ENCODE data around the gene COPA. TPM values are rescaled to one million over a fixed set of nuclear protein-coding genes. Genes with fewer than 3 reads are reported as not detected.
A peak's percentile ranks its signal among the peaks of the same experiment; 100 is the strongest.
"Not testable (repeated sequence)": the region's sequence is repeated elsewhere in the genome, so short reads cannot be mapped to it uniquely, and the experiment has no call there.

Gene COPA
- total RNA-seq, 1 experiment from 2014 or later: 107 TPM

GRCh38 chr1:160325252-160325651 is 17.8 kb downstream of the COPA start:
- Histone ChIP-seq H3K27me3 (no peaks in the 10 kb centered on the region), H3K4me3 (no peak overlapping the region), H3K9me3 (replicated peaks) (no peaks in the 10 kb centered on the region), H3K36me3 (peaks cover 71% of the 10 kb centered on the region), H3K27ac (no peak overlapping the region), H3K4me1 (peaks cover 8% of the 10 kb centered on the region)
- no peak for DNase-seq

- H3K9me3 ChIP-seq (replicated peaks): no peaks in the 10 kb centered on the region; the same call in 1 of the 2 replicates
- H3K27ac ChIP-seq: no peak overlapping the region
Observed at GRCh38 chr1:160322831-160323230, 20.2 kb downstream of the COPA start.

GRCh38 chr1:160315359-160315758 is 27.7 kb downstream of the COPA start:
- Histone ChIP-seq H3K4me1 (no peaks in the 10 kb centered on the region), H3K36me3 (peaks cover 82% of the 10 kb centered on the region), H3K4me3 (no peak overlapping the region), H3K9me3 (replicated peaks) (no peaks in the 10 kb centered on the region; the same call in 1 of the 2 replicates), H3K27me3 (no peaks in the 10 kb centered on the region), H3K27ac (no peak overlapping the region)
- DNase-seq: no peak

More at GRCh38 chr1:160322831-160323230, 20.2 kb downstream of the COPA start:
- no peak for DNase-seq
- peaks cover 66% of the 10 kb centered on the region for H3K36me3 ChIP-seq
- no peak overlapping the region for H3K4me3 ChIP-seq
- H3K4me1 ChIP-seq: peaks cover 8% of the 10 kb centered on the region
- H3K27me3 ChIP-seq: no peaks in the 10 kb centered on the region

- Histone ChIP-seq H3K27me3 (no peaks in the 10 kb centered on the region), H3K4me1 (no peaks in the 10 kb centered on the region), H3K9me3 (replicated peaks) (no peaks in the 10 kb centered on the region), H3K36me3 (peaks cover 87% of the 10 kb centered on the region), H3K27ac (no peak overlapping the region), H3K4me3 (no peak overlapping the region)
- DNase-seq: no peak
Observed at GRCh38 chr1:160309571-160309970, 33.5 kb downstream of the COPA start.

GRCh38 chr1:160309185-160309557 is 33.9 kb downstream of the COPA start:
- DNase-seq: no peak
- no peaks in the 10 kb centered on the region for H3K9me3 ChIP-seq (replicated peaks)
- no peaks in the 10 kb centered on the region for H3K27me3 ChIP-seq
- no peak overlapping the region for H3K4me3 ChIP-seq
- H3K27ac ChIP-seq: no peak overlapping the region
- H3K4me1 ChIP-seq: no peaks in the 10 kb centered on the region
- H3K36me3 ChIP-seq: peaks cover 86% of the 10 kb centered on the region

GRCh38 chr1:160308451-160309184 is 34.4 kb downstream of the COPA start:
- no peak overlapping the region for H3K27ac ChIP-seq
- H3K36me3 ChIP-seq: peaks cover 82% of the 10 kb centered on the region
- H3K4me3 ChIP-seq: no peak overlapping the region
- no peaks in the 10 kb centered on the region for H3K4me1 ChIP-seq
- no peak for DNase-seq
- no peaks in the 10 kb centered on the region for H3K9me3 ChIP-seq (replicated peaks)
- no peaks in the 10 kb centered on the region for H3K27me3 ChIP-seq

GRCh38 chr1:160307118-160307791 is 35.8 kb downstream of the COPA start:
- no peak overlapping the region for H3K4me3 ChIP-seq
- peaks cover 80% of the 10 kb centered on the region for H3K36me3 ChIP-seq
- H3K27me3 ChIP-seq: no peaks in the 10 kb centered on the region
- H3K9me3 ChIP-seq (replicated peaks): no peaks in the 10 kb centered on the region
- no peaks in the 10 kb centered on the region for H3K4me1 ChIP-seq
- H3K27ac ChIP-seq: no peak overlapping the region
- no peak for DNase-seq

GRCh38 chr1:160300173-160300572 is 42.9 kb downstream of the COPA start:
- Histone ChIP-seq H3K27me3 (no peaks in the 10 kb centered on the region), H3K27ac (no peak overlapping the region), H3K9me3 (replicated peaks) (no peaks in the 10 kb centered on the region), H3K4me1 (no peaks in the 10 kb centered on the region), H3K4me3 (no peak overlapping the region), H3K36me3 (peaks cover 75% of the 10 kb centered on the region)
- no peak for DNase-seq

- Histone ChIP-seq H3K27me3 (no peaks in the 10 kb centered on the region), H3K27ac (no peak overlapping the region), H3K4me1 (peaks cover 26% of the 10 kb centered on the region), H3K4me3 (no peak overlapping the region), H3K36me3 (peaks cover 84% of the 10 kb centered on the region), H3K9me3 (replicated peaks) (no peaks in the 10 kb centered on the region)
- DNase-seq: peak in 1 of 2 experiments; percentile 4
Observed at GRCh38 chr1:160296036-160296435, 47.0 kb downstream of the COPA start.

GRCh38 chr1:160293020-160293968 is 49.8 kb downstream of the COPA start:
- H3K36me3 ChIP-seq: peaks cover 79% of the 10 kb centered on the region
- no peaks in the 10 kb centered on the region for H3K27me3 ChIP-seq
- H3K4me3 ChIP-seq: no peak overlapping the region
- peaks cover 32% of the 10 kb centered on the region for H3K4me1 ChIP-seq
- peak overlapping the region; percentile 73 for H3K27ac ChIP-seq
- H3K9me3 ChIP-seq (replicated peaks): no peaks in the 10 kb centered on the region
- no peak for DNase-seq

GRCh38 chr1:160291248-160292220 is 51.5 kb downstream of the COPA start:
- DNase-seq: peak; percentile 80 to 88

GRCh38 chr1:160287769-160288168 is 55.3 kb downstream of the COPA start:
- peaks cover 22% of the 10 kb centered on the region for H3K4me1 ChIP-seq
- H3K27me3 ChIP-seq; H3K4me3 ChIP-seq; DNase-seq; H3K27ac ChIP-seq; H3K9me3 ChIP-seq (replicated peaks): not testable (repeated sequence)
- H3K36me3 ChIP-seq: peaks cover 34% of the 10 kb centered on the region

More at GRCh38 chr1:160291248-160292220, 51.5 kb downstream of the COPA start:
- no peak overlapping the region for H3K4me3 ChIP-seq
- H3K27ac ChIP-seq: peak overlapping the region; percentile 73
- peaks cover 68% of the 10 kb centered on the region for H3K36me3 ChIP-seq
- no peaks in the 10 kb centered on the region for H3K27me3 ChIP-seq
- no peaks in the 10 kb centered on the region for H3K9me3 ChIP-seq (replicated peaks)
- peaks cover 32% of the 10 kb centered on the region for H3K4me1 ChIP-seq

- Histone ChIP-seq H3K27me3 (no peaks in the 10 kb centered on the region), H3K36me3 (peaks cover 24% of the 10 kb centered on the region), H3K4me1 (peaks cover under 1% of the 10 kb centered on the region; the same call in 1 of the 2 replicates), H3K4me3 (peak overlapping the region; percentile 72), H3K27ac (no peak overlapping the region), H3K9me3 (replicated peaks) (no peaks in the 10 kb centered on the region)
- DNase-seq: no peak
Observed at GRCh38 chr1:160285506-160285905, 57.5 kb downstream of the COPA start.
